Esophagus squamous epithelium (tissue), 5 donors: ENCODE measurements around the gene KLF7. TPM values are rescaled to one million over a fixed set of nuclear protein-coding genes. Genes with fewer than 3 reads are reported as not detected.

ENCODE experiments used
- DNase-seq: peaks from one replicate; lab custom pipeline; 2025; lab: John Stamatoyannopoulos, UW
- H3K27ac ChIP-seq, 4 donors: fragments of 200-600 bp; sonication (generic); one replicate each; pipeline ENCODE4 v1.5.1; 2016 to 2019; ENCODE audit warnings: mild to moderate bottlenecking in 1 of 4
- H3K27me3 ChIP-seq, 4 donors: fragments of 200-600 bp; sonication (generic); 1 replicate in 3 of 4; 2 replicates in 1 of 4; pipeline versions ENCODE4 v1.5.1 to v1.6.0; 2017 to 2021; ENCODE audit warnings: antibody characterized with exemption in 1 of 4
- H3K36me3 ChIP-seq, 3 donors: fragments of 200-600 bp; sonication (generic); one replicate each; pipeline ENCODE4 v1.5.1; 2016 to 2019
- H3K4me1 ChIP-seq, 3 donors: fragments of 200-600 bp; sonication (generic); one replicate each; pipeline ENCODE4 v1.5.1; 2017 to 2019
- H3K4me3 ChIP-seq, 4 donors: fragments of 200-600 bp; sonication (generic); 1 replicate in 3 of 4; 2 replicates in 1 of 4; pipeline ENCODE4 v1.5.1; 2016 to 2019; ENCODE audit warnings: mild to moderate bottlenecking in 2 of 4, moderate library complexity in 1 of 4
- H3K9me3 ChIP-seq, 3 donors: fragments of 200-600 bp; sonication (generic); one replicate each; pipeline ENCODE4 v1.5.1; 2016 to 2019
- CTCF ChIP-seq, 6 experiments: fragments of 450-650 bp in 4 of 6; fragments of 200-600 bp in 2 of 6; sonication (generic) in 2 of 6; IDR thresholded peaks; one replicate each; pipeline ENCODE4 v1.5.1; 2016 to 2019; ENCODE audit warnings: antibody characterized with exemption in 6 of 6, mild to moderate bottlenecking in 4 of 6, moderate library complexity in 4 of 6
- POLR2A ChIP-seq, 4 donors: fragments of 450-650 bp; IDR thresholded peaks; one replicate each; pipeline ENCODE4 v1.6.1; 2017; ENCODE audit warnings: antibody characterized with exemption in 4 of 4, mild to moderate bottlenecking in 4 of 4, moderate library complexity in 3 of 4
- WGBS, 2 donors: methylation state at CpG; one replicate each; pipeline ENCODE4 v1.1.5; 2018; 5-methylcytosine and 5-hydroxymethylcytosine counted together
- intact Hi-C: fragments of 100-400 bp; cut with DNase I; formaldehyde crosslinking; loops from one replicate; pipeline ENCODE4 v1.15.0; 2022
- total RNA-seq, 4 donors: library from RNA; depleted of rRNA; stranded (reverse); fragments of >200 nt; gene quantifications; one replicate each; pipeline ENCODE4 v1.1.0, GENCODE V29; 2016
- donor health status: DM: yes; HTN: yes; CAD: no.

The KLF7 gene
- total RNA-seq = 10 to 100 TPM in 3 of 4 donors, 1 to 10 TPM in 1; 6.5 to 24.8 (median 15.2) TPM

GRCh38 chr2:207165121-207166038, at the start of gene KLF7:
Gene KLF7 (minus strand): TSS chr2:207165948. CDS start chr2:207165568, 380 bp downstream.
- peak within 1 kb of the TSS; percentile 93 to 100 (median 100) for H3K27ac ChIP-seq
- H3K4me1 ChIP-seq = peaks cover 8 to 52% (median 19%) of the 10 kb centered on the region in 3 donors
- H3K27me3 ChIP-seq = no peaks in the 10 kb centered on the region
- H3K4me3 ChIP-seq = peak within 1 kb of the TSS; percentile 68 to 91 (median 76)
- intact Hi-C loops = loop anchor here (10.0 kb wide), 1 partner anchor 299 kb away; no protein-coding TSS in a partner anchor
- TF ChIP-seq CTCF (IDR thresholded peaks at IDR 0.05) (no peak), POLR2A (IDR thresholded peaks at IDR 0.05) (peak in 2 of 4 donors; percentile 22 to 43)
- 0% methylated on average over 33 to 36 of the region's 36 CpGs for WGBS, 2 donors
- DNase-seq = peak; percentile 39
- H3K36me3 ChIP-seq = no peaks in the 10 kb centered on the region
- H3K9me3 ChIP-seq = no peaks in the 10 kb centered on the region

- Histone ChIP-seq H3K4me1 (peaks cover 0 to 2% (median 0%) of the 10 kb centered on the region in 3 donors), H3K27ac (no peak overlapping the region), H3K36me3 (no peaks in the 10 kb centered on the region), H3K4me3 (no peak overlapping the region), H3K27me3 (no peaks in the 10 kb centered on the region), H3K9me3 (no peaks in the 10 kb centered on the region)
- no peak for DNase-seq
- TF ChIP-seq CTCF (IDR thresholded peaks at IDR 0.05) (no peak), POLR2A (IDR thresholded peaks at IDR 0.05) (no peak)
- intact Hi-C loops = no loop called here
- 37 to 52% methylated on average over 2 of the region's 2 CpGs for WGBS, 2 donors
Measured at GRCh38 chr2:207215308-207215707, 49.6 kb upstream of the KLF7 start.

DNA sequence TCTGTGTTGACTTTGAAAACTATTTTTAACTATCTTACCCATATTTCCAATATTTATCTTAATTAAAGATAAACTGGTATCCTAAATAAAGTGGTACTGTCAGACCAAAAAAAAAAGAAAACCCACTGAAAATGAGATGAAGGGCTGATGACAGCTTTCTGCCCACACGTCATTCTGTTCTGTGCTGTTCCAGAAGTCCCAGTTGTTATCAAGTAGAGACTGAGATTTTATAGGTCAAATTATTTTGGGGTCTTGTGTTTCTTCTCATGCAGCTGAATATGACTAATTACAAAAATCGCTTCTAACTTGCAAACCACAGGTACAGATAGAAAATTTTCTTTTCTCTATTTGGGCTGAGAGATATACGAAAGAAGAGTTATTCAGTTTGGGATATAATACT, 48.7 kb upstream of the KLF7 start:
- H3K4me3 ChIP-seq = no peak overlapping the region
- intact Hi-C loops = no loop called here
- no peaks in the 10 kb centered on the region for H3K9me3 ChIP-seq
- no peaks in the 10 kb centered on the region for H3K27me3 ChIP-seq
- H3K36me3 ChIP-seq = no peaks in the 10 kb centered on the region
- TF ChIP-seq CTCF (IDR thresholded peaks at IDR 0.05) = no peak
- TF ChIP-seq POLR2A (IDR thresholded peaks at IDR 0.05) = no peak
- DNase-seq = no peak
- WGBS, 2 donors = 72 to 74% methylated on average over 3 of the region's 3 CpGs
- H3K27ac ChIP-seq = no peak overlapping the region
- no peaks in the 10 kb centered on the region for H3K4me1 ChIP-seq

- no peak overlapping the region for H3K4me3 ChIP-seq
- no peaks in the 10 kb centered on the region for H3K4me1 ChIP-seq
- no peaks in the 10 kb centered on the region for H3K27me3 ChIP-seq
- H3K9me3 ChIP-seq = no peaks in the 10 kb centered on the region
- TF ChIP-seq CTCF (IDR thresholded peaks at IDR 0.05) (no peak), POLR2A (IDR thresholded peaks at IDR 0.05) (no peak)
- no peak overlapping the region for H3K27ac ChIP-seq
- DNase-seq = no peak
- H3K36me3 ChIP-seq = no peaks in the 10 kb centered on the region
- intact Hi-C loops = no loop called here
- 86 to 91% methylated on average over 3 of the region's 3 CpGs for WGBS, 2 donors
Measured at GRCh38 chr2:207206011-207206410, 40.3 kb upstream of the KLF7 start.
